GM13976 (cell line): ENCODE measurements around the gene LRSAM1.
"Not testable (repeated sequence)": the region's sequence is repeated elsewhere in the genome, so short reads cannot be mapped to it uniquely, and the experiment has no call there.

Experiments
- DNase-seq: peaks from one replicate; pipeline ENCODE4 v3.0.0; 2012; ENCODE audit warnings: low spot score
- CTCF ChIP-seq: IDR thresholded peaks from 2 replicates; pipeline ENCODE4 v1.5.1; 2012; ENCODE audit warnings: borderline replicate concordance, mild to moderate bottlenecking; ENCODE audit not compliant: insufficient read depth; ENCODE audit errors: extremely low read depth, missing control alignments, control extremely low read depth
- in situ Hi-C: fragments of 300-500 bp; cut with MboI; formaldehyde crosslinking; loops from one replicate; pipeline ENCODE4 v1.12.0; 2022; ENCODE audit warnings: low sequenced_read_pairs, mixed read lengths, inconsistent platforms; ENCODE audit not compliant: unreplicated experiment

Gene LRSAM1

GRCh38 chr9:127455324-127455992 lies 4.1 kb downstream of the LRSAM1 start:
- in situ Hi-C loops: no loop called here
- DNase-seq: no peak
- TF ChIP-seq CTCF: peak; percentile 23

GRCh38 chr9:127457191-127457878 lies 6.0 kb downstream of the LRSAM1 start:
- no peak for TF ChIP-seq CTCF
- in situ Hi-C loops: no loop called here
- no peak for DNase-seq

- TF ChIP-seq CTCF: no peak
- in situ Hi-C loops: no loop called here
- DNase-seq: no peak
Observed at GRCh38 chr9:127458921-127459320, 7.6 kb downstream of the LRSAM1 start.

GRCh38 chr9:127463382-127463781 lies 12.1 kb downstream of the LRSAM1 start:
- no peak for DNase-seq
- in situ Hi-C loops: no loop called here
- no peak for TF ChIP-seq CTCF

- DNase-seq: no peak
- TF ChIP-seq CTCF: no peak
- in situ Hi-C loops: no loop called here
Observed at GRCh38 chr9:127463911-127464310, 12.6 kb downstream of the LRSAM1 start.

- in situ Hi-C loops, DNase-seq: not testable (repeated sequence)
Observed at GRCh38 chr9:127466407-127466917, 15.2 kb downstream of the LRSAM1 start.

- DNase-seq: no peak
- TF ChIP-seq CTCF: no peak
- in situ Hi-C loops: no loop called here
Observed at GRCh38 chr9:127467621-127468020, 16.3 kb downstream of the LRSAM1 start.
